WTC11 (cell line): ENCODE data around the gene DNAH1. TPM values are rescaled to one million over a fixed set of nuclear protein-coding genes. Genes with fewer than 3 reads are reported as not detected.

Source experiments
- ATAC-seq: fragments of 200-7000 bp; cut with Tn5 transposase; 2 replicates; pipeline ENCODE4 v1.10.0; 2021; ENCODE audit warnings: mild to moderate bottlenecking, moderate library complexity
- CTCF ChIA-PET: fragments of 300-600 bp; sonication (Branson Sonifier 250); formaldehyde crosslinking; loops from one replicate; lab custom pipeline; 2021; ENCODE audit warnings: antibody characterized with exemption; lab: Charles Lee
- POLR2A ChIA-PET: fragments of 350-600 bp; sonication (Branson Sonifier 250); formaldehyde crosslinking; loops from one replicate; lab custom pipeline; 2021; ENCODE audit warnings: antibody characterized with exemption; lab: Charles Lee
- DNase-seq: peaks from one replicate; pipeline ENCODE4 v3.0.0; 2021; ENCODE audit warnings: low spot score
- H3K27ac Mint-ChIP-seq: 2 replicates; pipeline ENCODE4 v1.8.0; 2021; ENCODE audit warnings: mixed read lengths
- H3K27me3 Mint-ChIP-seq: 2 replicates; pipeline ENCODE4 v1.8.0; 2021; ENCODE audit warnings: low read depth, mild to moderate bottlenecking, moderate library complexity, mixed read lengths
- H3K36me3 Mint-ChIP-seq: 2 replicates; pipeline ENCODE4 v1.8.0; 2021; ENCODE audit warnings: mixed read lengths
- H3K4me1 Mint-ChIP-seq: 2 replicates; pipeline ENCODE4 v1.8.0; 2022; ENCODE audit warnings: mixed read lengths
- H3K4me3 Mint-ChIP-seq: 2 replicates; pipeline ENCODE4 v1.8.0; 2021; ENCODE audit warnings: mild to moderate bottlenecking, moderate library complexity, mixed read lengths
- H3K9me3 Mint-ChIP-seq: 2 replicates; pipeline ENCODE4 v1.8.0; 2021; ENCODE audit warnings: mixed read lengths
- CBFB ChIP-seq: sonication (generic); formaldehyde crosslinking; IDR thresholded peaks from 2 replicates; pipeline ENCODE4 v1.8.1; 2022; ENCODE audit warnings: mild to moderate bottlenecking, low read depth, missing genetic modification reagents
- ELF4 ChIP-seq: sonication (generic); formaldehyde crosslinking; IDR thresholded peaks from 2 replicates; pipeline ENCODE4 v1.8.1; 2022; ENCODE audit warnings: low read depth, mild to moderate bottlenecking, moderate library complexity, missing genetic modification reagents
- ETV6 ChIP-seq: sonication (generic); formaldehyde crosslinking; IDR thresholded peaks from 2 replicates; pipeline ENCODE4 v1.8.1; 2022; ENCODE audit warnings: mild to moderate bottlenecking, missing genetic modification reagents
- HMGA2 ChIP-seq: fragments of 250-450 bp; sonication (Bioruptor Pico); IDR thresholded peaks from 2 replicates; pipeline ENCODE4 v1.4.0; 2021; ENCODE audit warnings: mild to moderate bottlenecking, moderate library complexity
- IRF2 ChIP-seq: sonication (generic); formaldehyde crosslinking; IDR thresholded peaks from 2 replicates; pipeline ENCODE4 v1.8.0; 2022; ENCODE audit warnings: low read depth, missing genetic modification reagents, borderline replicate concordance
- MXD4 ChIP-seq: fragments of 250-450 bp; sonication (Bioruptor Pico); IDR thresholded peaks from 2 replicates; pipeline ENCODE4 v1.8.0; 2021; ENCODE audit warnings: mild to moderate bottlenecking, moderate library complexity, borderline replicate concordance
- MYBL2 ChIP-seq: sonication (generic); formaldehyde crosslinking; IDR thresholded peaks from 2 replicates; pipeline ENCODE4 v1.8.1; 2023; ENCODE audit warnings: mild to moderate bottlenecking, moderate library complexity, missing genetic modification reagents
- NFE2L1 ChIP-seq: sonication (generic); formaldehyde crosslinking; IDR thresholded peaks from 2 replicates; pipeline ENCODE4 v1.8.1; 2023; ENCODE audit warnings: missing genetic modification reagents
- NR2C2 ChIP-seq: sonication (generic); formaldehyde crosslinking; IDR thresholded peaks from 2 replicates; pipeline ENCODE4 v1.8.0; 2022; ENCODE audit warnings: mild to moderate bottlenecking, missing genetic modification reagents
- RELA ChIP-seq: sonication (generic); formaldehyde crosslinking; IDR thresholded peaks from 2 replicates; pipeline ENCODE4 v1.8.1; 2022; ENCODE audit warnings: missing genetic modification reagents, mild to moderate bottlenecking, borderline replicate concordance
- RORB ChIP-seq: fragments of 250-450 bp; sonication (Bioruptor Pico); IDR thresholded peaks from 2 replicates; pipeline ENCODE4 v1.9.0; 2021; ENCODE audit warnings: mild to moderate bottlenecking
- SP1 ChIP-seq: sonication (generic); formaldehyde crosslinking; conservative IDR thresholded peaks from 2 replicates; pipeline ENCODE4 v1.8.1; 2022; ENCODE audit warnings: missing genetic modification reagents
- TCF7 ChIP-seq: sonication (generic); formaldehyde crosslinking; IDR thresholded peaks from 2 replicates; pipeline ENCODE4 v1.8.0; 2022; ENCODE audit warnings: mild to moderate bottlenecking, low read depth, missing genetic modification reagents, moderate library complexity
- TEAD1 ChIP-seq: sonication (generic); formaldehyde crosslinking; IDR thresholded peaks from 2 replicates; pipeline ENCODE4 v1.8.0; 2022; ENCODE audit warnings: mild to moderate bottlenecking, missing genetic modification reagents
- ZNF121 ChIP-seq: sonication (generic); formaldehyde crosslinking; IDR thresholded peaks from 2 replicates; pipeline ENCODE4 v1.8.0; 2023; ENCODE audit warnings: missing genetic modification reagents
- ZNF317 ChIP-seq: sonication (generic); formaldehyde crosslinking; IDR thresholded peaks from 2 replicates; pipeline ENCODE4 v1.8.1; 2023; ENCODE audit warnings: low read depth, mild to moderate bottlenecking, moderate library complexity, missing genetic modification reagents, borderline replicate concordance
- ZNF396 ChIP-seq: fragments of 250-450 bp; sonication (Bioruptor Pico); IDR thresholded peaks from 2 replicates; pipeline ENCODE4 v1.8.0; 2021; ENCODE audit warnings: mild to moderate bottlenecking, moderate library complexity, borderline replicate concordance
- ZNF416 ChIP-seq: fragments of 250-450 bp; sonication (Bioruptor Pico); IDR thresholded peaks from 2 replicates; pipeline ENCODE4 v1.9.0; 2021; ENCODE audit warnings: mild to moderate bottlenecking, inconsistent platforms
- total RNA-seq: library from RNA; stranded (reverse); gene quantifications from 3 replicates; pipeline ENCODE4 v1.2.3, GENCODE V29; 2021
- TF ChIP-seq, protein P1 (sequence below): fragments of 250-450 bp; sonication (Bioruptor Pico); IDR thresholded peaks from 2 replicates; pipeline ENCODE4 v2.1.2; 2022; ENCODE audit warnings: mild to moderate bottlenecking, moderate library complexity
- TF ChIP-seq, protein P2 (sequence below): fragments of 250-450 bp; sonication (Bioruptor Pico); IDR thresholded peaks from 2 replicates; pipeline ENCODE4 v1.9.0; 2021; ENCODE audit warnings: mild to moderate bottlenecking
- TF ChIP-seq, protein P3 (sequence below): sonication (generic); formaldehyde crosslinking; IDR thresholded peaks from 2 replicates; pipeline ENCODE4 v1.8.1; 2022; ENCODE audit warnings: low read depth, missing genetic modification reagents, borderline replicate concordance
- TF ChIP-seq, protein P4 (sequence below): sonication (generic); formaldehyde crosslinking; IDR thresholded peaks from 2 replicates; pipeline ENCODE4 v1.8.0; 2022; ENCODE audit warnings: mild to moderate bottlenecking, missing genetic modification reagents
- TF ChIP-seq, protein P5 (sequence below): sonication (generic); formaldehyde crosslinking; IDR thresholded peaks from 2 replicates; pipeline ENCODE4 v1.8.1; 2023; ENCODE audit warnings: mild to moderate bottlenecking, missing genetic modification reagents, moderate library complexity
- TF ChIP-seq, protein P6 (sequence below): sonication (generic); formaldehyde crosslinking; IDR thresholded peaks from 2 replicates; pipeline ENCODE4 v1.8.1; 2023; ENCODE audit warnings: mild to moderate bottlenecking, missing genetic modification reagents
- TF ChIP-seq, protein P7 (sequence below): sonication (generic); formaldehyde crosslinking; IDR thresholded peaks from 2 replicates; pipeline ENCODE4 v1.8.1; 2023; ENCODE audit warnings: mild to moderate bottlenecking, missing genetic modification reagents, moderate library complexity

The DNAH1 gene
- total RNA-seq, 1 experiment from 2014 or later, result 1.5 TPM

DNA sequence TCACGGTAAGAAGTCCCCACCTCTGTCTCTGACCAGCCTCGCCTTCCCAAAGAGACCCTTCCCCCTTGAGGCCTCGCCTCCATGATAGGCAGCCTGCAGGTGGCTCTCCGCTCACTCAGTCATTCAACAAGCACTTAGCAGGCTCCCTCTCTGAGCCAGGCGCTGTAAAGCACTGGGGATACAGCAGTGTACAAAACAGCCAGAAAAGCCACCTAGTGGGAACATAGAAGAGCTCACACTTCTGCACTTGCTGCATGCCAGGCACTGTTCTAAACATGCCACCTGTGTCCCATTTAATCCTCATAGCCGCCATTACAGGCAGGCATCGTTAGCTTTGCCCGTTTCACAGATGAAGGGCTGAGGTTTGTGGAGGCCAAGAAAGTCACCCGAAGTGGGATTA is 72.8 kb downstream of the DNAH1 start:
- no peak for ATAC-seq
- 0 out of 2 replicates have a peak overlapping the region, but pooled peaks have one; percentile 38 for H3K27ac Mint-ChIP-seq
- CTCF ChIA-PET, result interaction anchor here (0.6 to 3.4 kb wide), 55 partner anchors 8 to 384 kb away, joined by 3 to 43 read pairs (median 4); partner anchors contain the start of genes TLR9, TNNC1 and WDR82
- POLR2A ChIA-PET, result interaction anchor here (1.0 kb wide), 1 partner anchor 10 kb away, joined by 4 read pairs; no protein-coding TSS in a partner anchor
- peaks cover 5% of the 10 kb centered on the region; the same call in 1 of the 2 replicates for H3K4me1 Mint-ChIP-seq
- no peak overlapping the region for H3K4me3 Mint-ChIP-seq
- H3K9me3 Mint-ChIP-seq, result no peaks in the 10 kb centered on the region
- TF ChIP-seq ETV6, result no peak
- TF ChIP-seq NR2C2 (CRISPR knock-in tag), result no peak
- TF ChIP-seq, protein P1, sequence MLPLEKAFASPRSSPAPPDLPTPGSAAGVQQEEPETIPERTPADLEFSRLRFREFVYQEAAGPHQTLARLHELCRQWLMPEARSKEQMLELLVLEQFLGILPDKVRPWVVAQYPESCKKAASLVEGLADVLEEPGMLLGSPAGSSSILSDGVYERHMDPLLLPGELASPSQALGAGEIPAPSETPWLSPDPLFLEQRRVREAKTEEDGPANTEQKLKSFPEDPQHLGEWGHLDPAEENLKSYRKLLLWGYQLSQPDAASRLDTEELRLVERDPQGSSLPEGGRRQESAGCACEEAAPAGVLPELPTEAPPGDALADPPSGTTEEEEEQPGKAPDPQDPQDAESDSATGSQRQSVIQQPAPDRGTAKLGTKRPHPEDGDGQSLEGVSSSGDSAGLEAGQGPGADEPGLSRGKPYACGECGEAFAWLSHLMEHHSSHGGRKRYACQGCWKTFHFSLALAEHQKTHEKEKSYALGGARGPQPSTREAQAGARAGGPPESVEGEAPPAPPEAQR, result no peak
- TF ChIP-seq, protein P2, sequence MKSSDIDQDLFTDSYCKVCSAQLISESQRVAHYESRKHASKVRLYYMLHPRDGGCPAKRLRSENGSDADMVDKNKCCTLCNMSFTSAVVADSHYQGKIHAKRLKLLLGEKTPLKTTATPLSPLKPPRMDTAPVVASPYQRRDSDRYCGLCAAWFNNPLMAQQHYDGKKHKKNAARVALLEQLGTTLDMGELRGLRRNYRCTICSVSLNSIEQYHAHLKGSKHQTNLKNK (CRISPR knock-in tag), result no peak
- TF ChIP-seq, protein P3, sequence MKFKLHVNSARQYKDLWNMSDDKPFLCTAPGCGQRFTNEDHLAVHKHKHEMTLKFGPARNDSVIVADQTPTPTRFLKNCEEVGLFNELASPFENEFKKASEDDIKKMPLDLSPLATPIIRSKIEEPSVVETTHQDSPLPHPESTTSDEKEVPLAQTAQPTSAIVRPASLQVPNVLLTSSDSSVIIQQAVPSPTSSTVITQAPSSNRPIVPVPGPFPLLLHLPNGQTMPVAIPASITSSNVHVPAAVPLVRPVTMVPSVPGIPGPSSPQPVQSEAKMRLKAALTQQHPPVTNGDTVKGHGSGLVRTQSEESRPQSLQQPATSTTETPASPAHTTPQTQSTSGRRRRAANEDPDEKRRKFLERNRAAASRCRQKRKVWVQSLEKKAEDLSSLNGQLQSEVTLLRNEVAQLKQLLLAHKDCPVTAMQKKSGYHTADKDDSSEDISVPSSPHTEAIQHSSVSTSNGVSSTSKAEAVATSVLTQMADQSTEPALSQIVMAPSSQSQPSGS (CRISPR knock-in tag), result no peak
- TF ChIP-seq RORB (CRISPR knock-in tag), result no peak
- no peak for TF ChIP-seq HMGA2
- TF ChIP-seq TEAD1 (CRISPR knock-in tag), result no peak
- TF ChIP-seq ZNF396 (CRISPR knock-in tag), result no peak
- TF ChIP-seq NFE2L1 (CRISPR knock-in tag), result no peak
- no peak for TF ChIP-seq SP1 (CRISPR knock-in tag)
- TF ChIP-seq, protein P4, sequence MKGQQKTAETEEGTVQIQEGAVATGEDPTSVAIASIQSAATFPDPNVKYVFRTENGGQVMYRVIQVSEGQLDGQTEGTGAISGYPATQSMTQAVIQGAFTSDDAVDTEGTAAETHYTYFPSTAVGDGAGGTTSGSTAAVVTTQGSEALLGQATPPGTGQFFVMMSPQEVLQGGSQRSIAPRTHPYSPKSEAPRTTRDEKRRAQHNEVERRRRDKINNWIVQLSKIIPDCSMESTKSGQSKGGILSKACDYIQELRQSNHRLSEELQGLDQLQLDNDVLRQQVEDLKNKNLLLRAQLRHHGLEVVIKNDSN (CRISPR knock-in tag), result no peak
- TF ChIP-seq MXD4 (CRISPR knock-in tag), result no peak
- no peak for DNase-seq
- H3K27me3 Mint-ChIP-seq, result no peaks in the 10 kb centered on the region
- H3K36me3 Mint-ChIP-seq, result no peaks in the 10 kb centered on the region

DNA sequence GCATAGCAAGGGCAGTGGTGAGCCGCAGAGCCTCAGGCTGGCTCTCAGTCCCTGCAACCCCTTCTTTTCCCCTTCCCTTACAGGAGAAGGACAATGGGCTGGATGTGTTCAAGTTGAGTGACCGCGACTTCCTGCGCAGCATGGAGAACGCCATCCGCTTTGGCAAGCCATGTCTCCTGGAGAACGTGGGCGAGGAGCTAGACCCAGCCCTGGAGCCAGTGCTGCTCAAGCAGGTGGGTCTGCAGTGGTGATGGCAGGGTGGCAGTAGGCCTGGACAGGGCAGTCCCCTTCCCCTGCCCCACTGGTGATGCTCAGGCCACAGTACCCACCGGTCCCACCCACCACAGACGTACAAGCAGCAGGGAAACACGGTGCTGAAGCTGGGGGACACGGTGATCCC is 75.0 kb downstream of the DNAH1 start:
- DNase-seq (no peak), ATAC-seq (no peak)
- CTCF ChIA-PET, result interaction anchor here (1.3 to 1.7 kb wide), 2 partner anchors 11 to 171 kb away, joined by 3 read pairs; no protein-coding TSS in a partner anchor
- Mint-ChIP-seq H3K4me1 (no peaks in the 10 kb centered on the region), H3K9me3 (no peaks in the 10 kb centered on the region), H3K4me3 (no peak overlapping the region), H3K27ac (no peak overlapping the region), H3K36me3 (no peaks in the 10 kb centered on the region), H3K27me3 (peaks cover 5% of the 10 kb centered on the region; the same call in 1 of the 2 replicates)
- POLR2A ChIA-PET, result interaction anchor here (0.6 kb wide), 1 partner anchor 162 kb away, joined by 3 read pairs; no protein-coding TSS in a partner anchor
- TF ChIP-seq, protein P5, sequence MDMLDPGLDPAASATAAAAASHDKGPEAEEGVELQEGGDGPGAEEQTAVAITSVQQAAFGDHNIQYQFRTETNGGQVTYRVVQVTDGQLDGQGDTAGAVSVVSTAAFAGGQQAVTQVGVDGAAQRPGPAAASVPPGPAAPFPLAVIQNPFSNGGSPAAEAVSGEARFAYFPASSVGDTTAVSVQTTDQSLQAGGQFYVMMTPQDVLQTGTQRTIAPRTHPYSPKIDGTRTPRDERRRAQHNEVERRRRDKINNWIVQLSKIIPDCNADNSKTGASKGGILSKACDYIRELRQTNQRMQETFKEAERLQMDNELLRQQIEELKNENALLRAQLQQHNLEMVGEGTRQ, result no peak
- TF ChIP-seq ZNF396 (CRISPR knock-in tag), result no peak
- TF ChIP-seq TCF7 (CRISPR knock-in tag), result no peak
- TF ChIP-seq, protein P6, sequence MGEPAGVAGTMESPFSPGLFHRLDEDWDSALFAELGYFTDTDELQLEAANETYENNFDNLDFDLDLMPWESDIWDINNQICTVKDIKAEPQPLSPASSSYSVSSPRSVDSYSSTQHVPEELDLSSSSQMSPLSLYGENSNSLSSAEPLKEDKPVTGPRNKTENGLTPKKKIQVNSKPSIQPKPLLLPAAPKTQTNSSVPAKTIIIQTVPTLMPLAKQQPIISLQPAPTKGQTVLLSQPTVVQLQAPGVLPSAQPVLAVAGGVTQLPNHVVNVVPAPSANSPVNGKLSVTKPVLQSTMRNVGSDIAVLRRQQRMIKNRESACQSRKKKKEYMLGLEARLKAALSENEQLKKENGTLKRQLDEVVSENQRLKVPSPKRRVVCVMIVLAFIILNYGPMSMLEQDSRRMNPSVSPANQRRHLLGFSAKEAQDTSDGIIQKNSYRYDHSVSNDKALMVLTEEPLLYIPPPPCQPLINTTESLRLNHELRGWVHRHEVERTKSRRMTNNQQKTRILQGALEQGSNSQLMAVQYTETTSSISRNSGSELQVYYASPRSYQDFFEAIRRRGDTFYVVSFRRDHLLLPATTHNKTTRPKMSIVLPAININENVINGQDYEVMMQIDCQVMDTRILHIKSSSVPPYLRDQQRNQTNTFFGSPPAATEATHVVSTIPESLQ (CRISPR knock-in tag), result no peak
- TF ChIP-seq, protein P4 (CRISPR knock-in tag), result no peak
- TF ChIP-seq IRF2 (CRISPR knock-in tag), result no peak
- TF ChIP-seq, protein P2 (CRISPR knock-in tag), result no peak
- TF ChIP-seq MYBL2 (CRISPR knock-in tag), result no peak
- no peak for TF ChIP-seq ZNF416 (CRISPR knock-in tag)
- TF ChIP-seq ZNF317 (CRISPR knock-in tag), result no peak
- no peak for TF ChIP-seq CBFB (CRISPR knock-in tag)
- no peak for TF ChIP-seq ZNF121
- TF ChIP-seq ELF4, result no peak
- no peak for TF ChIP-seq RELA (CRISPR knock-in tag)
- TF ChIP-seq, protein P7, sequence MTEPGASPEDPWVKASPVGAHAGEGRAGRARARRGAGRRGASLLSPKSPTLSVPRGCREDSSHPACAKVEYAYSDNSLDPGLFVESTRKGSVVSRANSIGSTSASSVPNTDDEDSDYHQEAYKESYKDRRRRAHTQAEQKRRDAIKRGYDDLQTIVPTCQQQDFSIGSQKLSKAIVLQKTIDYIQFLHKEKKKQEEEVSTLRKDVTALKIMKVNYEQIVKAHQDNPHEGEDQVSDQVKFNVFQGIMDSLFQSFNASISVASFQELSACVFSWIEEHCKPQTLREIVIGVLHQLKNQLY (CRISPR knock-in tag), result no peak
